Esophagus (tissue), 2 donors: Measurements from ENCODE around the gene PRKN. TPM values are rescaled to one million over a fixed set of nuclear protein-coding genes. Genes with fewer than 3 reads are reported as not detected.

Experiments used
- H3K27ac ChIP-seq, 2 donors: one replicate each; pipeline ENCODE4 v1.5.1; 2013; ENCODE audit warnings: low read depth in 2 of 2, mild to moderate bottlenecking in 2 of 2, inconsistent platforms in 1 of 2, low read length in 1 of 2, moderate library complexity in 1 of 2
- H3K27me3 ChIP-seq, 2 donors: one replicate each; pipeline ENCODE4 v1.6.1; 2013; ENCODE audit warnings: low read length in 2 of 2, control low read depth in 1 of 2, mild to moderate bottlenecking in 1 of 2; ENCODE audit not compliant: insufficient read depth in 2 of 2, control insufficient read depth in 1 of 2
- H3K36me3 ChIP-seq, 2 donors: one replicate each; pipeline ENCODE4 v1.6.1; 2013; ENCODE audit warnings: low read length in 1 of 2; ENCODE audit not compliant: control insufficient read depth in 2 of 2, insufficient read depth in 2 of 2
- H3K4me1 ChIP-seq, 2 donors: one replicate each; pipeline ENCODE4 v1.6.1; 2013; ENCODE audit warnings: low read length in 1 of 2; ENCODE audit not compliant: control insufficient read depth in 2 of 2, insufficient read depth in 2 of 2
- H3K4me3 ChIP-seq, 2 donors: one replicate each; pipeline ENCODE4 v1.5.1; 2013; ENCODE audit warnings: low read length in 2 of 2, mild to moderate bottlenecking in 2 of 2, low read depth in 1 of 2, moderate library complexity in 1 of 2
- H3K9me3 ChIP-seq, 2 donors: one replicate each; pipeline ENCODE4 v1.6.1; 2013; ENCODE audit warnings: mild to moderate bottlenecking in 2 of 2, low read depth in 1 of 2, low read length in 1 of 2, moderate library complexity in 1 of 2; ENCODE audit not compliant: control insufficient read depth in 2 of 2, insufficient read depth in 1 of 2
- WGBS, 2 donors: extraction: QIAGEN DNeasy Blood & Tissue Kit; methylation state at CpG; one replicate each; pipeline ENCODE4 v1.1.7; 2013; 5-methylcytosine and 5-hydroxymethylcytosine counted together
- polyA plus RNA-seq, 2 donors: library from polyadenylated mRNA; stranded (reverse); fragments of 200-250 nt; gene quantifications; one replicate each; pipeline ENCODE4 v1.2.3, GENCODE V29; 2013
- donor health status: healthy with polysubstance abuse.
- donor health status: Bipolar disorder and iron deficiency.

The PRKN gene
- polyA plus RNA-seq, 2 donors = 0.28 to 0.45 TPM

GRCh38 chr6:161956082-161956481, 771.5 kb downstream of the PRKN start:
- Histone ChIP-seq H3K4me3 (no peak overlapping the region), H3K4me1 (no peaks in the 10 kb centered on the region), H3K27ac (no peak overlapping the region), H3K27me3 (no peaks in the 10 kb centered on the region), H3K9me3 (no peaks in the 10 kb centered on the region), H3K36me3 (no peaks in the 10 kb centered on the region)
- 70 to 93% methylated on average over 1 of the region's 1 CpG for WGBS, 2 donors

DNA sequence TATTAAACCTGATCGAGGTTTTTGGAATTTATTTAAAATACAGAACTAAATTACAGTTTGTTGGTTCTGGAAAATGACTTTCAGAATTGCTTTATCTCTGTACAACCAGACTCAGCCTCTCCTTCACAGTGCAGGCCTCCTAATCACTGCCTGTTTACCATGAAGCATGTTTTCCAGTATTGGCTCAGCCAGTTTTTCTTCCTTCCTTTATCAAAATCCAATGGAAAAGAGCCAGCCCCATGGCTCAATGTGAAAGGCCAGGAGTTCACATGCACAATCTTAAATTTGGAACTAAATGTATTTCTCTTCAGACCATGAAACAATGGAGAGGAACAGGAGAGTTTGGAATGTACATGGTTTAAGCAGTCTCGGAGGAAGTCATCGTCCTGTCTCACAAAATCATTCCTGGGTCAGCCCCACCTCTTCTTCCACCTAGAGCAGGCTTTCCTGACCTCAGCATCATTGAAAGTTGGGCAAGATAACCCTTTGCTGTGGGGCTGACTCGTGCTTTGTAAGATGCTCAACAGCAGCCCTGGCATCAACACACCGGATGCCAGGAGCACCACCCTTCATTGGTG, 772.8 kb downstream of the PRKN start:
- Histone ChIP-seq H3K36me3 (no peaks in the 10 kb centered on the region), H3K4me3 (no peak overlapping the region), H3K9me3 (no peaks in the 10 kb centered on the region), H3K4me1 (no peaks in the 10 kb centered on the region), H3K27ac (no peak overlapping the region), H3K27me3 (no peaks in the 10 kb centered on the region)
- WGBS, 2 donors = 71 to 74% methylated on average over 5 of the region's 5 CpGs

DNA sequence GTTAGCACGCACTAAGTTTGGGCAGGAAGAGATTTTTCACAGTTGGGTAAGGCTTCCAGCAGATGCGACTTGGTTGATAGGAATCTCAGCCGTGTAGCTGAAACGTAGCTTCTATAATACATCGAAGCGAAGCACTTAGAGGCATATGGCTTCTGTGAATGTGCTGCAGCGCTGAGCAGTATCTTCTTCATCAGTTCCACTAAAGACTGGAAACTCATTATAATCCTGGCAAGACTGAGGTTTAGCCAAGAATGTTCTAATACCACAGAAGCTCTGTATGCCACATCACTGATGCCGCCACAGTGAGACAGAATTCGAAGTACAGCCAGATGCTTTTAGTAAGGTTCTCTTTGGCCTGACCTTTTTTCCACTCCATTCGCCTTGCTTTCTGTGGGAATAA, 773.5 kb downstream of the PRKN start:
- Histone ChIP-seq H3K9me3 (no peaks in the 10 kb centered on the region), H3K4me3 (no peak overlapping the region), H3K4me1 (no peaks in the 10 kb centered on the region), H3K27me3 (no peaks in the 10 kb centered on the region), H3K36me3 (no peaks in the 10 kb centered on the region), H3K27ac (no peak overlapping the region)
- WGBS, 2 donors = 93 to 94% methylated on average over 10 of the region's 10 CpGs

DNA sequence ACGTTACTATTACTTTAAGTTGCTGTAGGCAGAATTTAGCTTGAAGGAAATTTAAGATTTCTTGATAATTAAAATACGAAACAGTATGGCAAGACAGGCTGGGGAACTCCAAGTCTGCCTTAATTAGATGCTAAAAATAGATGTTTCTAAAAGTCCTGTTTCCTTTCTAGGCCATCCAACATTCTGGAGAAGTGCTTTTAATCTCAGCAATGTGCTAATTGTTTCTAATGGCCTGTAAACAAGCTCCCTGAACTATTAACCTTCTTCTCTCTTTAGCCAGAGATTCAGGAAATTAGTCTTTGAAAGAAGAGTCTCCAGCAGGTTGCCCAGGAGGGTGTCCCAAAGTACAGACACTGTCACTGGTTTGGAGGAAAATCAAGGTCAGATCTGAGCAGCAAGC, 776.4 kb downstream of the PRKN start:
- Histone ChIP-seq H3K27me3 (no peaks in the 10 kb centered on the region), H3K4me3 (no peak overlapping the region), H3K27ac (no peak overlapping the region), H3K9me3 (no peaks in the 10 kb centered on the region), H3K36me3 (no peaks in the 10 kb centered on the region), H3K4me1 (no peaks in the 10 kb centered on the region)
- 58 to 60% methylated on average over 2 of the region's 2 CpGs for WGBS, 2 donors

GRCh38 chr6:161949531-161949930, 778.0 kb downstream of the PRKN start:
- H3K4me3 ChIP-seq = no peak overlapping the region
- no peaks in the 10 kb centered on the region for H3K4me1 ChIP-seq
- H3K9me3 ChIP-seq = no peaks in the 10 kb centered on the region
- no peaks in the 10 kb centered on the region for H3K27me3 ChIP-seq
- WGBS, 2 donors = 96 to 100% methylated on average over 2 of the region's 2 CpGs
- no peaks in the 10 kb centered on the region for H3K36me3 ChIP-seq
- no peak overlapping the region for H3K27ac ChIP-seq

DNA sequence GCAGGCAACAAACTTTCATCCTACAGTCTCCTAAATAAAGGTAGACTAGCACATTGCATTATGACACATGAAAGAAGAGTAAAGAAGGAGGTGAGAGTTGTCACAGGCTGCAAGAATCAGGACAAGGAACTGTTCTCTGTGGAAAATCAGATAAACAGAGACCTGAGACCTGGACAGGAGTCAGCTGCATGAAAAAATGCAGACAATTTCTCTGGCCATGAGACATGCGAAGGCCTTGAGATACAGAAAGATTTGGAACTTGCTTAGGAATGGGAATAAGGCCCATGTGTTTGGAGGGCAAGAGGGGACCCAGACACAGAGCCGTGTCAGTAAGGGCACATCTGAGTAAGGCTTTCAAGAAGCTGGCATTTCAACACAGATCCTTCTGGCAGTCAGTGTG, 779.1 kb downstream of the PRKN start:
- no peak overlapping the region for H3K4me3 ChIP-seq
- no peaks in the 10 kb centered on the region for H3K36me3 ChIP-seq
- H3K27me3 ChIP-seq = no peaks in the 10 kb centered on the region
- H3K4me1 ChIP-seq = no peaks in the 10 kb centered on the region
- 78 to 82% methylated on average over 2 of the region's 2 CpGs for WGBS, 2 donors
- H3K27ac ChIP-seq = no peak overlapping the region
- no peaks in the 10 kb centered on the region for H3K9me3 ChIP-seq

- H3K27ac ChIP-seq = no peak overlapping the region
- no peaks in the 10 kb centered on the region for H3K27me3 ChIP-seq
- no peaks in the 10 kb centered on the region for H3K9me3 ChIP-seq
- 79 to 81% methylated on average over 4 of the region's 4 CpGs for WGBS, 2 donors
- no peaks in the 10 kb centered on the region for H3K4me1 ChIP-seq
- no peak overlapping the region for H3K4me3 ChIP-seq
- H3K36me3 ChIP-seq = no peaks in the 10 kb centered on the region
Measured at GRCh38 chr6:161947371-161947770, 780.2 kb downstream of the PRKN start.

DNA sequence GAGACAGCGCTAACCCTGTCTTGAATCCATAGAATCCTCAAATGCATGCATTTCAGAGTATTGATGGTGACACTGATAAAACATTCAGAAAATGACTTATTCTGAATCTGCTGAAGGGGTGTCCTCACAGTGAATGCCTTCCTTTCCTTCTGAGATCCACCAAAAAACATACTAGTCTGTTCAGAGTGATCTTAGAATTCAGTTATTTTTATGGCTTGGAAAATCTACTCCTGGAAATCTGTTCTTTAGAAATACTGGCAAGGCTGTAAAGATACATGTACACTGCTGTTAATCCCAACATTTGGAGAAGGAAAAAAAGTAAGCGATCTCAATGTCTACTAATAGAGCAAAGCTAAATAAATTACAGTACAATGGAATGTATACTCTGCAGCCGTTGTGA, 781.1 kb downstream of the PRKN start:
- Histone ChIP-seq H3K4me1 (no peaks in the 10 kb centered on the region), H3K27me3 (no peaks in the 10 kb centered on the region), H3K4me3 (no peak overlapping the region), H3K27ac (no peak overlapping the region), H3K9me3 (no peaks in the 10 kb centered on the region), H3K36me3 (no peaks in the 10 kb centered on the region)
- 68 to 70% methylated on average over 3 of the region's 3 CpGs for WGBS, 2 donors

- no peaks in the 10 kb centered on the region for H3K36me3 ChIP-seq
- no peaks in the 10 kb centered on the region for H3K4me1 ChIP-seq
- H3K9me3 ChIP-seq = no peaks in the 10 kb centered on the region
- no peak overlapping the region for H3K27ac ChIP-seq
- H3K27me3 ChIP-seq = no peaks in the 10 kb centered on the region
- no peak overlapping the region for H3K4me3 ChIP-seq
Measured at GRCh38 chr6:161943561-161943960, 784.0 kb downstream of the PRKN start.

DNA sequence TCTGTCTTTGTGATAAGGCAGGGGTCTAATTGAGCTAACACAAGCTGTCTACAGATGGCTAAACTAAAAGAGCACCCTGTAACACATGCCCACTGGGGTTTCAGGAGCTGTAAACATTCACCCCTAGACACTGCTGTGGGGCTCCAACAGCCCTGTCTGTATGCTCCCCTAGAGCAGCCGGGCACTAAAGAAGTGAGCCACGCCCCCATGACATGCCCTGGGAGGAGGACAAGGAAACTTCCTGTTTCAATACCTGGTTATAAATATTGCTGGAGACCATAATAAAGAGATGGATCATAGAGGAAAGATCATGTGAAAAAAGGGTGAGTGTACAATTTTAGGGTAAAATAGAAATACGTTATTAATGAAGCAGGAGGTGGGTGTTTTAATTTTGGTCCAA, 786.0 kb downstream of the PRKN start:
- no peaks in the 10 kb centered on the region for H3K36me3 ChIP-seq
- 89 to 90% methylated on average over 3 of the region's 3 CpGs for WGBS, 2 donors
- H3K4me3 ChIP-seq = no peak overlapping the region
- no peaks in the 10 kb centered on the region for H3K9me3 ChIP-seq
- no peaks in the 10 kb centered on the region for H3K4me1 ChIP-seq
- H3K27ac ChIP-seq = no peak overlapping the region
- no peaks in the 10 kb centered on the region for H3K27me3 ChIP-seq
